CD14-positive monocyte (primary cell): ENCODE measurements around the gene ALDH2. TPM values are rescaled to one million over a fixed set of nuclear protein-coding genes. Genes with fewer than 3 reads are reported as not detected.

Source experiments
- DNase-seq, 3 donors: peaks; one replicate each; pipeline ENCODE4 v3.0.0-alpha.2; 2011 to 2022
- H2AFZ ChIP-seq: 2 replicates; pipeline ENCODE4 v1.6.0; 2012; ENCODE audit warnings: mild to moderate bottlenecking, low read depth, low read length, inconsistent platforms; ENCODE audit not compliant: insufficient read depth, poor library complexity, severe bottlenecking
- H3K27ac ChIP-seq, 2 donors: 1 replicate in 1 of 2; 2 replicates in 1 of 2; pipeline ENCODE4 v1.5.1; 2012 to 2013; ENCODE audit warnings: low read length in 2 of 2, control low read depth in 1 of 2, inconsistent platforms in 1 of 2, low read depth in 1 of 2, mild to moderate bottlenecking in 1 of 2
- H3K27me3 ChIP-seq, 2 donors: one replicate each; pipeline versions ENCODE4 v1.6.0 to v1.6.1; 2011 to 2013; ENCODE audit warnings: low read length in 2 of 2; ENCODE audit not compliant: control insufficient read depth in 2 of 2, insufficient read depth in 2 of 2
- H3K36me3 ChIP-seq, 2 donors: replicated peaks in 1 of 2; 1 replicate in 1 of 2; 2 replicates in 1 of 2; pipeline versions ENCODE4 v1.5.1 to v1.6.1; 2012 to 2013; ENCODE audit warnings: low read length in 2 of 2, control low read depth in 1 of 2, inconsistent platforms in 1 of 2, mild to moderate bottlenecking in 1 of 2; ENCODE audit not compliant: insufficient read depth in 2 of 2, control insufficient read depth in 1 of 2
- H3K4me1 ChIP-seq, 2 donors: 1 replicate in 1 of 2; 2 replicates in 1 of 2; pipeline versions ENCODE4 v1.5.1 to v1.6.1; 2012 to 2013; ENCODE audit warnings: low read length in 2 of 2, control low read depth in 1 of 2, inconsistent platforms in 1 of 2, mild to moderate bottlenecking in 1 of 2, moderate library complexity in 1 of 2; ENCODE audit not compliant: insufficient read depth in 2 of 2, control insufficient read depth in 1 of 2
- H3K4me2 ChIP-seq: replicated peaks from 2 replicates; pipeline ENCODE3; 2012; ENCODE audit warnings: low read length, moderate library complexity, mild to moderate bottlenecking; ENCODE audit not compliant: poor library complexity, severe bottlenecking; ENCODE audit errors: extremely low read depth
- H3K4me3 ChIP-seq, 3 experiments: fragments of 200-600 bp in 1 of 3; sonication (generic) in 1 of 3; replicated peaks in 1 of 3; 1 replicate in 2 of 3; 2 replicates in 1 of 3; pipeline ENCODE4 v1.5.1; 2011 to 2013; ENCODE audit warnings: low read length in 3 of 3, mild to moderate bottlenecking in 3 of 3, control low read depth in 2 of 3, low read depth in 2 of 3, inconsistent platforms in 1 of 3, moderate library complexity in 1 of 3
- H3K79me2 ChIP-seq: 2 replicates; pipeline ENCODE4 v1.6.0; 2012; ENCODE audit warnings: mild to moderate bottlenecking, control low read depth, inconsistent platforms, low read length, moderate library complexity; ENCODE audit not compliant: insufficient read depth
- H3K9ac ChIP-seq: 2 replicates; pipeline ENCODE4 v1.6.0; 2017; ENCODE audit warnings: low read length, mild to moderate bottlenecking; ENCODE audit not compliant: insufficient read depth, poor library complexity, severe bottlenecking
- H3K9me3 ChIP-seq, 2 donors: replicated peaks in 1 of 2; 1 replicate in 1 of 2; 2 replicates in 1 of 2; pipeline versions ENCODE4 v1.5.1 to v1.6.1; 2012 to 2013; ENCODE audit warnings: low read length in 2 of 2, control low read depth in 1 of 2; ENCODE audit not compliant: control insufficient read depth in 1 of 2, insufficient read depth in 1 of 2
- H4K20me1 ChIP-seq: 2 replicates; pipeline ENCODE4 v1.6.0; 2012; ENCODE audit warnings: mild to moderate bottlenecking, low read length, control low read depth, moderate library complexity; ENCODE audit not compliant: insufficient read depth
- H3K27ac Mint-ChIP-seq, 7 donors: one replicate each; pipeline ENCODE4 v1.8.0; 2020; ENCODE audit warnings: mild to moderate bottlenecking in 7 of 7, mixed read lengths in 7 of 7, moderate library complexity in 6 of 7, inconsistent platforms in 2 of 7
- H3K27me3 Mint-ChIP-seq, 3 donors: one replicate each; pipeline ENCODE4 v1.8.0; 2021 to 2022; ENCODE audit warnings: low read depth in 3 of 3, mild to moderate bottlenecking in 3 of 3, mixed read lengths in 3 of 3, moderate library complexity in 3 of 3, inconsistent platforms in 1 of 3
- H3K36me3 Mint-ChIP-seq, 2 donors: one replicate each; pipeline ENCODE4 v1.8.0; 2020; ENCODE audit warnings: mixed read lengths in 2 of 2, inconsistent platforms in 1 of 2, mild to moderate bottlenecking in 1 of 2
- H3K4me1 Mint-ChIP-seq: one replicate; pipeline ENCODE4 v1.8.0; 2020; ENCODE audit warnings: mild to moderate bottlenecking, mixed read lengths
- H3K4me3 Mint-ChIP-seq, 2 donors: one replicate each; pipeline ENCODE4 v1.8.0; 2020; ENCODE audit warnings: mild to moderate bottlenecking in 2 of 2, mixed read lengths in 2 of 2, moderate library complexity in 1 of 2
- H3K9me3 Mint-ChIP-seq, 7 donors: one replicate each; pipeline ENCODE4 v1.8.0; 2020 to 2022; ENCODE audit warnings: mixed read lengths in 7 of 7, mild to moderate bottlenecking in 6 of 7, moderate library complexity in 6 of 7, inconsistent platforms in 2 of 7
- CTCF ChIP-seq: fragments of 200-600 bp; IDR thresholded peaks from one replicate; pipeline ENCODE4 v1.8.0; 2022; ENCODE audit warnings: antibody characterized with exemption, mild to moderate bottlenecking
- WGBS: methylation state at CpG from one replicate; pipeline ENCODE4 v1.1.5; 2013; ENCODE audit warnings: missing lambda C conversion rate; ENCODE audit not compliant: insufficient coverage; 5-methylcytosine and 5-hydroxymethylcytosine counted together
- intact Hi-C, 2 donors: fragments of 100-400 bp; cut with micrococcal nuclease; formaldehyde crosslinking; loops; one replicate each; pipeline versions ENCODE4 v1.15.0 to v1.15.1; 2023
- polyA plus RNA-seq, 3 donors: library from polyadenylated mRNA; depleted of rRNA in 1 of 3; unstranded in 2 of 3; stranded (reverse) in 1 of 3; fragments of 300-500 nt in 2 of 3; fragments of >200 nt in 1 of 3; fragmentation: Illumina TruSeq in 2 of 3; gene quantifications; 1 replicate in 2 of 3; 2 replicates in 1 of 3; pipeline ENCODE4 v1.2.3, GENCODE V29; 2012 to 2021

The ALDH2 gene
- polyA plus RNA-seq, 3 donors = 272 to 404 (median 384) TPM

GRCh38 chr12:111747333-111747732 is 19.4 kb upstream of the ALDH2 start:
- Histone ChIP-seq H3K9ac (no peak overlapping the region), H3K4me2 (no peak overlapping the region), H3K9me3 (no peaks in the 10 kb centered on the region), H2AFZ (no peak overlapping the region), H3K27me3 (no peaks in the 10 kb centered on the region), H3K79me2 (no peaks in the 10 kb centered on the region), H3K4me1 (no peaks in the 10 kb centered on the region), H3K27ac (no peak overlapping the region), H4K20me1 (no peaks in the 10 kb centered on the region), H3K36me3 (peaks cover 58 to 82% of the 10 kb centered on the region in 2 donors), H3K4me3 (no peak overlapping the region)
- Mint-ChIP-seq H3K9me3 (no peaks in the 10 kb centered on the region), H3K36me3 (peaks cover 59 to 83% of the 10 kb centered on the region in 2 donors), H3K4me1 (no peaks in the 10 kb centered on the region), H3K4me3 (no peak overlapping the region), H3K27me3 (peaks cover 0 to 5% (median 0%) of the 10 kb centered on the region in 3 donors), H3K27ac (no peak overlapping the region)
- no peak for TF ChIP-seq CTCF
- 85% methylated on average over 8 of the region's 9 CpGs for WGBS
- no peak for DNase-seq
- intact Hi-C loops = no loop called here

GRCh38 chr12:111748151-111748672 is 18.5 kb upstream of the ALDH2 start:
- TF ChIP-seq CTCF = no peak
- no peaks in the 10 kb centered on the region for H3K9me3 ChIP-seq
- H3K4me3 ChIP-seq = no peak overlapping the region
- H3K27me3 ChIP-seq = no peaks in the 10 kb centered on the region
- H3K4me1 ChIP-seq = no peaks in the 10 kb centered on the region
- Mint-ChIP-seq H3K4me3 (no peak overlapping the region), H3K36me3 (peaks cover 56 to 83% of the 10 kb centered on the region in 2 donors), H3K4me1 (no peaks in the 10 kb centered on the region), H3K9me3 (no peaks in the 10 kb centered on the region), H3K27me3 (peaks cover 0 to 5% (median 0%) of the 10 kb centered on the region in 3 donors), H3K27ac (peak overlapping the region in 2 of 7 donors; percentile 15 to 49)
- WGBS = 44% methylated on average over 2 of the region's 8 CpGs
- intact Hi-C loops = no loop called here
- no peak overlapping the region for H2AFZ ChIP-seq
- DNase-seq = no peak
- H3K36me3 ChIP-seq = peaks cover 58 to 76% of the 10 kb centered on the region in 2 donors
- H4K20me1 ChIP-seq = no peaks in the 10 kb centered on the region
- H3K79me2 ChIP-seq = no peaks in the 10 kb centered on the region
- no peak overlapping the region for H3K27ac ChIP-seq
- H3K9ac ChIP-seq = no peak overlapping the region
- H3K4me2 ChIP-seq = no peak overlapping the region
